ENCODE measurements around the gene NDUFB8.

NDUFB8 gene

GRCh38 chr10:100477970-100478369, 51.7 kb downstream of the NDUFB8 start:
- peaks cover 5% of the 10 kb centered on the region for H3K27me3 ChIP-seq (ENCODE audit: control insufficient read depth, insufficient read depth, low read length)
- no peak overlapping the region for H3K4me3 ChIP-seq (ENCODE audit: low read length)
- no peak overlapping the region for H3K9ac ChIP-seq (ENCODE audit: low read length)
- no peak overlapping the region for H3K27ac ChIP-seq (ENCODE audit: low read depth, low read length)
- H3K4me1 ChIP-seq (ENCODE audit: control insufficient read depth, insufficient read depth, low read length) = peaks cover 4% of the 10 kb centered on the region
- H3K36me3 ChIP-seq (ENCODE audit: control insufficient read depth, insufficient read depth, low read length) = no peaks in the 10 kb centered on the region
